ENCODE results near the gene DNAAF1.

DNA sequence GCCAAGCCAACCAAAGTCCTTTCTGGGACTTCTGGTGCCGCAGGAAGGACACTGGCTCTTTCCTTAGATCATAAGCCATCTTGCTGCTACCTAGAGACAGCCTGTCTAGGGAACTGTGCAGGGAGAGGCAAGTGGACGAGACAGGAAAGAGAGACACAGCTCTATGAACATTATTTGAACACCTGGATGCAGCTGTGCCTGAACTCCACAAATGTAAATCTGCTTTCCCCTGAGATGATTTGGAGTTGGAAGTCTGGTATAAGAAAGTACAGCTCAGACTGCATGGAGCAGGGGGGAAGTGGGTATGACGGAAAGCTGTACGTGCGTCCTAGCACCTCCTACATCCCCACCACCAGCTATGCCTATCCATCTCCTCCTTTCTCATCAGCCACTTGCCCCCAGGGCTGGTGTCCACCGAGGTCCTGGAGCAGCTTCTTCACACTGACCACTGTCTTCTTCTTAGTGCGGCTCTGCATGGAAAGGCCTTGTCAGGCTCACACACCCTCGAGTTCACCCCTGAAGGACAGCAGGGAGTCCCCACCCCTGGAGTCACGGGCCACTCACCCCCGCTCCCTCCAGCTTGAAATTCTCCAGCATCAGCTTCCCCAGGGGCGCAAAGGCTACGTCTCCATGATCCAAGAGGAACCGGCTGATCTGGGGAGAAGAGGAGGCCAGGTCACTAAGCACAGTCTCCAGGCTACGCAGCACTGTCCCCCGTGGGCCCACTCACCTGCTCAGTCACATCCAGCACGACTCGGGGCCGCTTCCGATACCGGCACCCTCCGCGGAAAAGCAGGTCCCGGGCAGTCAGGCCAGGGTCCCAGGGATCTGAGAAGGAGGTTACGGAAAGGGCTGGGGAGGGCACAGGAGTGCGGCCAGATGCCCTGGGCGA is 37.8 kb downstream of the DNAAF1 start:
- no peak for TF ChIP-seq RAD21 (IDR thresholded peaks at IDR 0.05; ENCODE audit: low read depth)
- no peak for TF ChIP-seq YY1 (IDR thresholded peaks at IDR 0.05; ENCODE audit: low read depth)
- TF ChIP-seq, protein P1, sequence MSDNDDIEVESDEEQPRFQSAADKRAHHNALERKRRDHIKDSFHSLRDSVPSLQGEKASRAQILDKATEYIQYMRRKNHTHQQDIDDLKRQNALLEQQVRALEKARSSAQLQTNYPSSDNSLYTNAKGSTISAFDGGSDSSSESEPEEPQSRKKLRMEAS (IDR thresholded peaks at IDR 0.05), result no peak
- no peak for TF ChIP-seq EP300 (IDR thresholded peaks at IDR 0.05; ENCODE audit: borderline replicate concordance)
- TF ChIP-seq TAF1 (IDR thresholded peaks at IDR 0.05; ENCODE audit: low read depth), result no peak
- no peak for TF ChIP-seq CEBPB (IDR thresholded peaks at IDR 0.05)
- no peak for TF ChIP-seq TCF12 (IDR thresholded peaks at IDR 0.05; ENCODE audit: low read depth)
- TF ChIP-seq NFIC (IDR thresholded peaks at IDR 0.05), result no peak
- no peak for TF ChIP-seq EGR1 (IDR thresholded peaks at IDR 0.05)
- no peak for TF ChIP-seq TEAD4 (IDR thresholded peaks at IDR 0.05)
